A549 (cell line): ENCODE measurements around the gene NDUFS3. TPM values are rescaled to one million over a fixed set of nuclear protein-coding genes. Genes with fewer than 3 reads are reported as not detected.
A peak's percentile ranks its signal among the peaks of the same experiment; 100 is the strongest.
"Not testable (repeated sequence)": the region's sequence is repeated elsewhere in the genome, so short reads cannot be mapped to it uniquely, and the experiment has no call there.

Source experiments
- ATAC-seq, 2 experiments: fragments of 200-7000 bp in 1 of 2; fragments of >200 bp in 1 of 2; cut with Nextera tagmentation in 1 of 2; cut with Tn5 transposase in 1 of 2; 3 replicates each; pipeline versions ENCODE4 v1.8.0 to v1.9.1; 2018 to 2020; ENCODE audit warnings: mild to moderate bottlenecking in 1 of 2, moderate library complexity in 1 of 2
- CTCF ChIA-PET: fragments of 300-600 bp; sonication (Branson Sonifier 250); formaldehyde crosslinking; extraction: SDS; loops from one replicate; lab custom pipeline; 2021; ENCODE audit warnings: antibody characterized with exemption, inconsistent platforms; lab: Yijun Ruan, JAX
- POLR2A ChIA-PET: fragments of 350-600 bp; formaldehyde crosslinking; extraction: SDS; loops from one replicate; lab custom pipeline; 2021; ENCODE audit warnings: antibody characterized with exemption, inconsistent platforms; lab: Yijun Ruan, JAX
- DNase-seq, 2 experiments: peaks; one replicate each; pipeline versions ENCODE4 v3.0.0 to v3.0.0-alpha.2; 2011 to 2016; ENCODE audit warnings: low read depth in 1 of 2, low spot score in 1 of 2
- FAIRE-seq: peaks from 2 replicates; lab custom pipeline; 2011; peaks lifted over from hg19 to GRCh38; lab: Jason Lieb, UNC
- H3K27ac ChIP-seq, 2 experiments: fragments of >200 bp; sonication (Bioruptor Twin); formaldehyde crosslinking; 3 replicates each; pipeline ENCODE4 v1.5.1; 2016 to 2017
- H3K4me1 ChIP-seq: fragments of >200 bp; sonication (Bioruptor Twin); formaldehyde crosslinking; 3 replicates; pipeline ENCODE4 v1.6.1; 2016
- H3K4me2 ChIP-seq: fragments of >200 bp; sonication (Bioruptor Twin); formaldehyde crosslinking; 3 replicates; pipeline ENCODE4 v1.6.1; 2016
- H3K4me3 ChIP-seq: fragments of >200 bp; sonication (Bioruptor Twin); formaldehyde crosslinking; 3 replicates; pipeline ENCODE4 v1.5.1; 2016
- H3K9me3 ChIP-seq: fragments of >200 bp; sonication (Bioruptor Twin); formaldehyde crosslinking; 3 replicates; pipeline ENCODE4 v1.6.1; 2016
- CHD2 ChIP-seq: fragments of 150-350 bp; IDR thresholded peaks from 2 replicates; pipeline ENCODE4 v1.6.1; 2014; ENCODE audit warnings: low read length; ENCODE audit not compliant: partially characterized antibody
- EHMT2 ChIP-seq: fragments of 200-600 bp; sonication (generic); IDR thresholded peaks from 2 replicates; pipeline ENCODE4 v1.6.1; 2016; ENCODE audit warnings: antibody characterized with exemption, low read depth, mild to moderate bottlenecking, moderate library complexity
- HOXB13 ChIP-seq: fragments of 250-450 bp; sonication (Bioruptor Pico); IDR thresholded peaks from 2 replicates; pipeline ENCODE4 v1.5.0; 2020; ENCODE audit warnings: low read depth, mild to moderate bottlenecking, moderate library complexity
- JUN ChIP-seq, 2 experiments: fragments of >200 bp; sonication (Bioruptor Twin); formaldehyde crosslinking; IDR thresholded peaks; 2 replicates in 1 of 2; 3 replicates in 1 of 2; pipeline ENCODE4 v1.6.1; 2016 to 2017
- JUNB ChIP-seq: fragments of >200 bp; sonication (Bioruptor Twin); formaldehyde crosslinking; IDR thresholded peaks from 2 replicates; pipeline ENCODE4 v1.6.1; 2016
- MAZ ChIP-seq: fragments of 150-350 bp; IDR thresholded peaks from 2 replicates; pipeline ENCODE4 v1.6.1; 2014; ENCODE audit warnings: antibody characterized with exemption, low read depth, low read length, borderline replicate concordance
- MYC ChIP-seq: IDR thresholded peaks from 2 replicates; pipeline ENCODE4 v1.6.1; 2012; ENCODE audit warnings: mild to moderate bottlenecking, inconsistent platforms, low read length, improper control_type of control experiment, borderline replicate concordance
- RAD21 ChIP-seq, 2 experiments: fragments of >200 bp in 1 of 2; sonication (Bioruptor Twin) in 1 of 2; formaldehyde crosslinking in 1 of 2; IDR thresholded peaks in 1 of 2; conservative IDR thresholded peaks in 1 of 2; 2 replicates in 1 of 2; 3 replicates in 1 of 2; pipeline ENCODE4 v1.6.1; 2012 to 2018; ENCODE audit warnings: inconsistent platforms in 1 of 2
- RFX5 ChIP-seq: fragments of 450-650 bp; IDR thresholded peaks from 2 replicates; pipeline ENCODE4 v1.7.1; 2014; ENCODE audit warnings: antibody characterized with exemption, mild to moderate bottlenecking, moderate library complexity
- SMC3 ChIP-seq: fragments of >200 bp; sonication (Bioruptor Twin); formaldehyde crosslinking; IDR thresholded peaks from 3 replicates; pipeline ENCODE4 v1.6.1; 2018; ENCODE audit warnings: inconsistent platforms
- SREBF2 ChIP-seq: fragments of 450-650 bp; IDR thresholded peaks from 2 replicates; pipeline ENCODE4 v1.6.1; 2014; ENCODE audit warnings: mild to moderate bottlenecking, moderate library complexity
- TFCP2L1 ChIP-seq: fragments of 250-450 bp; sonication (Bioruptor Pico); IDR thresholded peaks from 2 replicates; pipeline ENCODE4 v1.5.0; 2021; ENCODE audit warnings: mild to moderate bottlenecking
- WGBS: methylation state at CpG from one replicate; pipeline ENCODE4 v1.1.6; 2017; ENCODE audit errors: missing lambda C conversion rate; 5-methylcytosine and 5-hydroxymethylcytosine counted together
- polyA plus RNA-seq, 4 experiments: library from polyadenylated mRNA; depleted of rRNA in 3 of 4; stranded (reverse); fragments of >200 nt; fragmentation: RNase III in 1 of 4; extraction: RNeasy Plus Mini Kit Qiagen cat#74134 plus additional on column Dnase treatment in 1 of 4; gene quantifications; 2 replicates in 3 of 4; 3 replicates in 1 of 4; pipeline ENCODE4 v1.2.3, GENCODE V29; 2011 to 2017
- TF ChIP-seq, protein P1 (sequence below): fragments of 200-600 bp; sonication (generic); IDR thresholded peaks from 2 replicates; pipeline ENCODE4 v1.6.1; 2016; ENCODE audit warnings: antibody characterized with exemption, mild to moderate bottlenecking, moderate library complexity

Gene NDUFS3
- polyA plus RNA-seq, 2 of the 4 experiments (the other 2 are of a cell fraction), result 142 to 156 TPM

GRCh38 chr11:47545298-47545697 lies 33.6 kb upstream of the NDUFS3 start:
- no peak overlapping the region for H3K4me2 ChIP-seq
- FAIRE-seq (no peak), DNase-seq (no peak), ATAC-seq (no peak)
- no peak overlapping the region for H3K27ac ChIP-seq
- 86% methylated on average over 6 of the region's 6 CpGs for WGBS
- TF ChIP-seq MAZ (no peak), TFCP2L1 (no peak), CHD2 (no peak), JUNB (no peak), HOXB13 (CRISPR knock-in tag) (no peak)
- TF ChIP-seq, protein P1, sequence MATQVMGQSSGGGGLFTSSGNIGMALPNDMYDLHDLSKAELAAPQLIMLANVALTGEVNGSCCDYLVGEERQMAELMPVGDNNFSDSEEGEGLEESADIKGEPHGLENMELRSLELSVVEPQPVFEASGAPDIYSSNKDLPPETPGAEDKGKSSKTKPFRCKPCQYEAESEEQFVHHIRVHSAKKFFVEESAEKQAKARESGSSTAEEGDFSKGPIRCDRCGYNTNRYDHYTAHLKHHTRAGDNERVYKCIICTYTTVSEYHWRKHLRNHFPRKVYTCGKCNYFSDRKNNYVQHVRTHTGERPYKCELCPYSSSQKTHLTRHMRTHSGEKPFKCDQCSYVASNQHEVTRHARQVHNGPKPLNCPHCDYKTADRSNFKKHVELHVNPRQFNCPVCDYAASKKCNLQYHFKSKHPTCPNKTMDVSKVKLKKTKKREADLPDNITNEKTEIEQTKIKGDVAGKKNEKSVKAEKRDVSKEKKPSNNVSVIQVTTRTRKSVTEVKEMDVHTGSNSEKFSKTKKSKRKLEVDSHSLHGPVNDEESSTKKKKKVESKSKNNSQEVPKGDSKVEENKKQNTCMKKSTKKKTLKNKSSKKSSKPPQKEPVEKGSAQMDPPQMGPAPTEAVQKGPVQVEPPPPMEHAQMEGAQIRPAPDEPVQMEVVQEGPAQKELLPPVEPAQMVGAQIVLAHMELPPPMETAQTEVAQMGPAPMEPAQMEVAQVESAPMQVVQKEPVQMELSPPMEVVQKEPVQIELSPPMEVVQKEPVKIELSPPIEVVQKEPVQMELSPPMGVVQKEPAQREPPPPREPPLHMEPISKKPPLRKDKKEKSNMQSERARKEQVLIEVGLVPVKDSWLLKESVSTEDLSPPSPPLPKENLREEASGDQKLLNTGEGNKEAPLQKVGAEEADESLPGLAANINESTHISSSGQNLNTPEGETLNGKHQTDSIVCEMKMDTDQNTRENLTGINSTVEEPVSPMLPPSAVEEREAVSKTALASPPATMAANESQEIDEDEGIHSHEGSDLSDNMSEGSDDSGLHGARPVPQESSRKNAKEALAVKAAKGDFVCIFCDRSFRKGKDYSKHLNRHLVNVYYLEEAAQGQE, result no peak
- CTCF ChIA-PET, result no interaction called here
- POLR2A ChIA-PET, result no interaction called here
- no peaks in the 10 kb centered on the region for H3K9me3 ChIP-seq
- peaks cover 30% of the 10 kb centered on the region for H3K4me1 ChIP-seq
- H3K4me3 ChIP-seq, result no peak overlapping the region

DNA sequence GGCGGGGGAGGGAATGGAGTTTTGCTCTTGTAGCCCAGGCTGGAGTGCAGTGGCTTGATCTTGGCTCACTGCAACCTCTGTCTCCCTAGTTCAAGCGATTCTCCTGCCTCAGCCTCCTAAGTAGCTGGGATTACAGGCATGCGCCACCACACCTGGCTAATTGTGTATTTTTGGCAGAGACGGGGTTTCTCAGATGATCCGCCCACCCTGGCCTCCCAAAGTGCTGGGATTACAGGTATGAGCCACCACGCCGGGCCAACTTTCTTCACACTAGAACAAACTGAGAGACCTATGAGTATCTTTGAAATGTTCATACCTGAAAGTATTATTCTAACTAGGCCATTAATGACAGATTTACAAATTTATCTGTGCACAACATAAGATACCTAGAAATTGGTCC lies 32.6 kb upstream of the NDUFS3 start:
- H3K4me2 ChIP-seq, H3K4me3 ChIP-seq, H3K9me3 ChIP-seq, ATAC-seq, H3K27ac ChIP-seq, FAIRE-seq, CTCF ChIA-PET, POLR2A ChIA-PET, DNase-seq: not testable (repeated sequence)
- WGBS, result 94% methylated on average over 7 of the region's 7 CpGs
- H3K4me1 ChIP-seq, result peaks cover 30% of the 10 kb centered on the region

DNA sequence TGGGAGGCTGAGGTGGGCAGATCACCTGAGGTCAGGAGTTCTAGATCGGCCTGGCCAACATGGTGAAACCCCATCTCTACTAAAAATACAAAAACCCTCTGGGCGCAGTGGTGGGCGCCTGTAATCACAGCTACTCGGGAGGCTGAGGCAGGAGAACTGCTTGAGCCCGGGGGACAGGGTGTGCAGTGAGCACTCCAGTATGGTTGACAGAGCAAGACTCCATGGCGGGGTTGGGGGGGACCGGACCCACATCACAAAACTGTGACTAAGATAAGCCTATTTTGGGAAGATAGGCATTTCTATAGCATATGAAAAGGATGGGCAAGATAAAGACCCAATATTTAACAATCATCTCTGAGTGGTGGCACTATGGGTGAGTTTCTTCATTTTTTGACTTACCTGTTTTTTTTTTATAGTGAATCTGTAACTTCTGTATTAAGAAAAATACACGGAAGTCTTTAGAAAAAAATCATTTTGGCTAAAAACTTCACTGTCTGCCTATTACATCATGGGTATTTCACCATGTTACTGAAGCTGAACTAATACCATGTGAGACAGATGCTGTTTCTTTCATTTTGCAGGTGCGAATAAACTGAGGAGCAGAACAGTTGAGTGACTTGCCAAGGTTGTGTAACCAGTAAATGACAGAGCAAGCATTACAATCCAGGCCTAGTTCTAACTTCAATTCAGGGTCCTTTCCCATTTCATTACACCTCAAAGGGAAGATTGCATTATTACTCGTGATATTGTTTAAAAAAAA lies 28.4 kb upstream of the NDUFS3 start:
- 89% methylated on average over 10 of the region's 10 CpGs for WGBS
- no peak for ATAC-seq
- H3K27ac ChIP-seq, result 0 out of 6 replicates have a peak overlapping the region, but pooled peaks of 1 of the 2 experiments have one; percentile 13
- POLR2A ChIA-PET, result interaction anchor here (0.7 kb wide), 1 partner anchor 124 kb away, joined by 5 read pairs; no protein-coding TSS in a partner anchor
- no peak for TF ChIP-seq RFX5
- TF ChIP-seq JUN (IDR thresholded peaks at IDR 0.05), result no peak
- no peak for TF ChIP-seq SREBF2
- TF ChIP-seq MYC, result no peak
- TF ChIP-seq, all 56 proteins: peak for 0
- H3K9me3 ChIP-seq, result no peaks in the 10 kb centered on the region
- DNase-seq (no peak), FAIRE-seq (no peak)
- peak overlapping the region; percentile 95; the same call in 1 of the 3 replicates for H3K4me3 ChIP-seq
- peaks cover 38% of the 10 kb centered on the region for H3K4me1 ChIP-seq
- CTCF ChIA-PET, result interaction anchor here (0.7 to 2.8 kb wide), 4 partner anchors 7 to 134 kb away, joined by 3 to 13 read pairs (median 8); no protein-coding TSS in a partner anchor
- peak overlapping the region; percentile 94 for H3K4me2 ChIP-seq

- Histone ChIP-seq H3K4me3 (peak overlapping the region; percentile 95), H3K9me3 (no peaks in the 10 kb centered on the region), H3K27ac (peak overlapping the region; percentile 94 to 100; a peak in 5 of 6 replicates), H3K4me1 (peaks cover 38% of the 10 kb centered on the region), H3K4me2 (peak overlapping the region; percentile 94)
- ATAC-seq (0 out of 6 replicates have a peak, but pooled peaks of 1 of the 2 experiments have one; percentile 12), FAIRE-seq (no peak), DNase-seq (peak; percentile 45 to 58)
- CTCF ChIA-PET, result interaction anchor here (1.1 to 2.9 kb wide), 10 partner anchors 8 to 97 kb away, joined by 3 to 41 read pairs (median 6); partner anchors contain the start of genes KBTBD4 and NDUFS3
- TF ChIP-seq RAD21 (conservative IDR thresholded peaks at IDR 0.05 in 1 of 2, IDR thresholded peaks at IDR 0.05 in 1 of 2), result 0 out of 5 replicates have a peak, but pooled peaks of 1 of the 2 experiments have one; percentile 14
- no peak for TF ChIP-seq MAZ
- TF ChIP-seq SMC3, result 0 out of 3 replicates have a peak, but pooled peaks have one; percentile 6
- TF ChIP-seq EHMT2, result peak; percentile 81
- POLR2A ChIA-PET, result no interaction called here
Measured at GRCh38 chr11:47551086-47551485, 27.8 kb upstream of the NDUFS3 start.
